GM10266 (cell line): Measurements from ENCODE around the gene USP24.

ENCODE experiments used
- DNase-seq: peaks from one replicate; pipeline ENCODE4 v3.0.0; 2012; ENCODE audit errors: extremely low spot score
- CTCF ChIP-seq: IDR thresholded peaks from 2 replicates; pipeline ENCODE4 v1.5.1; 2012; ENCODE audit warnings: mild to moderate bottlenecking, low read depth; ENCODE audit not compliant: control insufficient read depth, insufficient read depth; ENCODE audit errors: missing control alignments

USP24 gene

DNA sequence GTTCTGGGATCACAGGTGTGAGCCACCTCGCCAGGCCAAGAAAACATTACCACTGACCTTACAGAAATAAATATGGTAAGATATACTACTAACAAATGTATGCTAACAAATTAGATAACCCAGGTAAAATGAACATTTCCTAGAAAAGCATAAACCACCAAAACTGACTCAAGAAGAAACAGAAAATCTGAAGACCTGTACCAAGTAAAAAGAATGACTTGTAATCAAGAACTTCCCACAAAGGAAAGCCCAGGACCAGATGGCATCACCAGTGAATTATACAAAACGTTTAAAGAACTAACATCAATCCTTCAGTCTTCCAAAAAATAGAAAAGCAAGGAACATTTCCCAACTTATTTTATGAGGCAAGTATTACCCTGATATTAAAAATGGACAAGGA lies 29.3 kb downstream of the USP24 start:
- TF ChIP-seq CTCF: no peak
- no peak for DNase-seq

GRCh38 chr1:55184859-55185258 lies 30.3 kb downstream of the USP24 start:
- DNase-seq: no peak
- no peak for TF ChIP-seq CTCF

- no peak for DNase-seq
- TF ChIP-seq CTCF: no peak
Observed at GRCh38 chr1:55181666-55182065, 33.5 kb downstream of the USP24 start.

GRCh38 chr1:55180075-55180670 lies 35.0 kb downstream of the USP24 start:
- no peak for TF ChIP-seq CTCF
- DNase-seq: no peak

- TF ChIP-seq CTCF: no peak
- DNase-seq: no peak
Observed at GRCh38 chr1:55179177-55179835, 35.9 kb downstream of the USP24 start.

DNA sequence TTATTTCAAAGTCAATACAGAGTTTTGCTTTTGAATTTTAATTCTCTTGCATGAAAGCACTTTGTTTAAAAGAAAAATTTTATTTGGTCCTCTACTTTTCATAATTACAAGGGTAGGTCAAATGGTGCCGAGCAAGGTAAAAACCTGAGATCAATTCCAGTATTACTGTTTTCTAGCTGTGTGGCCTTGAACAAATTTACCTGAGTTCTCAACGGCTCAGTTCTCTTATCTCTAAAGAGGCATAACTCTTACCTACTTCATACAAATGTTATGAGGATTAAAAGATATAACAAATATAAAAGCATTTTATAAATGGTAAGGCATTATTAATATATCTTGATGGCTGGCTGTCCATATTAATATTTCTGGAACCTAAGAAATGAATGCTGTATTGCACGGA lies 42.5 kb downstream of the USP24 start:
- no peak for TF ChIP-seq CTCF
- DNase-seq: no peak

DNA sequence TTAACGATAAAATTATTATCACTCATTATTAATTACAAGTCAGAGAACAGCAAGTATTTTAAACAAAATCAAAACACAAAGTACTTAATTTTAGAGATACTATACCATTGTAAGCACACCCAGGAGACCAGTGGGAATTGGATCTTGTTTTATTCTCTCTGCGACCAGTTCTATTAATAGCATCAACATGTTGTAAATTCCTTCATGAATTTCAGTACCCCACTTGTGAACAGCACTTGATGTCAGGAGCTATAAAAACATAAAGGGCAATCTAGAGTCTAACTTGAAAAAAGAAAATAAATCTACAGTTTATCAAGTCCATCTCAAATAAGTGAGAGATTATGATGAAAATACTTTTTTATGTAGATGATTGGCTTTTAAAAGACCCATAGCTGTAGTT lies 42.9 kb downstream of the USP24 start:
- no peak for TF ChIP-seq CTCF
- no peak for DNase-seq
